Measurements from ENCODE around the gene STK38L.

Gene STK38L

GRCh38 chr12:27337376-27337775, 93.3 kb downstream of the STK38L start:
- no peak for DNase-seq (ENCODE audit: low read depth in 1 of 2, low spot score in 1 of 2)
- H3K27ac ChIP-seq (replicated peaks) = no peak overlapping the region

DNA sequence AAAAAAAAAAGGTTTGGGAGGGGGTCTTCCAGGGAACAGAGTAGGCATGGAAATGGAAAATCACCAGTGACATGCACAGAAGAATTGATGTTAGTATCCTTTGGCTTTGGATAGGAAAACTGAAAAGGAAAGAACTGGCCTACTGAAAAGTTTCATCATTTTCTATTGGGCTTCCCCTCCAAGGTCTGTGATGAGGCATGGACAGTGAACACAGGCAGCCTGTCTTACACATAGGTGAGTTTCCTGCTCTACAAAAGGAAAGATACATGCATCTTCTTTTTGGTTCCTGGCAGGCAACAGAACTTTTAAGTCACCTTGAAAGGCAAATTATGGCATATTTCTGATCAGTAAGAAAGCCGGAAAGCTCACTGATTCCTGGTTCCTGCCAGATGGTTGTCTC, 94.4 kb downstream of the STK38L start:
- Histone ChIP-seq H3K4me3 (replicated peaks; ENCODE audit: insufficient read depth, low read length) (no peak overlapping the region), H3K27me3 (ENCODE audit: insufficient read depth, poor library complexity, severe bottlenecking) (no peaks in the 10 kb centered on the region), H3K27ac (replicated peaks) (no peak overlapping the region)
- no peak for DNase-seq (ENCODE audit: low read depth in 1 of 2, low spot score in 1 of 2)
- no peak for TF ChIP-seq GABPA (IDR thresholded peaks at IDR 0.05; ENCODE audit: low read depth)
- TF ChIP-seq CTCF (IDR thresholded peaks at IDR 0.05; ENCODE audit: insufficient read depth, low read length) = no peak

More at GRCh38 chr12:27337376-27337775, 93.3 kb downstream of the STK38L start:
- H3K4me3 ChIP-seq (replicated peaks; ENCODE audit: insufficient read depth, low read length) = no peak overlapping the region
- TF ChIP-seq REST (IDR thresholded peaks at IDR 0.05; ENCODE audit: insufficient replicate concordance, low read depth) (no peak), GABPA (IDR thresholded peaks at IDR 0.05; ENCODE audit: low read depth) (no peak), SPI1 (IDR thresholded peaks at IDR 0.05; ENCODE audit: borderline replicate concordance, low read depth) (no peak), POLR2AphosphoS5 (IDR thresholded peaks at IDR 0.05; ENCODE audit: low read depth) (no peak), CTCF (IDR thresholded peaks at IDR 0.05; ENCODE audit: insufficient read depth, low read length) (no peak)
- no peaks in the 10 kb centered on the region for H3K27me3 ChIP-seq (ENCODE audit: insufficient read depth, poor library complexity, severe bottlenecking)

GRCh38 chr12:27340971-27341370, 96.9 kb downstream of the STK38L start:
- Histone ChIP-seq H3K27me3 (ENCODE audit: insufficient read depth, poor library complexity, severe bottlenecking) (no peaks in the 10 kb centered on the region), H3K4me3 (replicated peaks; ENCODE audit: insufficient read depth, low read length) (no peak overlapping the region), H3K27ac (replicated peaks) (no peak overlapping the region)
- DNase-seq (ENCODE audit: low read depth in 1 of 2, low spot score in 1 of 2) = no peak
- TF ChIP-seq REST (IDR thresholded peaks at IDR 0.05; ENCODE audit: insufficient replicate concordance, low read depth) (no peak), GABPA (IDR thresholded peaks at IDR 0.05; ENCODE audit: low read depth) (no peak), CTCF (IDR thresholded peaks at IDR 0.05; ENCODE audit: insufficient read depth, low read length) (no peak), SPI1 (IDR thresholded peaks at IDR 0.05; ENCODE audit: borderline replicate concordance, low read depth) (no peak), POLR2AphosphoS5 (IDR thresholded peaks at IDR 0.05; ENCODE audit: low read depth) (no peak)

GRCh38 chr12:27342536-27342935, 98.5 kb downstream of the STK38L start:
- TF ChIP-seq CTCF (IDR thresholded peaks at IDR 0.05; ENCODE audit: insufficient read depth, low read length) (no peak), REST (IDR thresholded peaks at IDR 0.05; ENCODE audit: insufficient replicate concordance, low read depth) (no peak), GABPA (IDR thresholded peaks at IDR 0.05; ENCODE audit: low read depth) (no peak), POLR2AphosphoS5 (IDR thresholded peaks at IDR 0.05; ENCODE audit: low read depth) (no peak), SPI1 (IDR thresholded peaks at IDR 0.05; ENCODE audit: borderline replicate concordance, low read depth) (no peak)
- Histone ChIP-seq H3K27ac (replicated peaks) (no peak overlapping the region), H3K27me3 (ENCODE audit: insufficient read depth, poor library complexity, severe bottlenecking) (no peaks in the 10 kb centered on the region), H3K4me3 (replicated peaks; ENCODE audit: insufficient read depth, low read length) (no peak overlapping the region)
- DNase-seq (ENCODE audit: low read depth in 1 of 2, low spot score in 1 of 2) = no peak
